IMR-90 (cell line): ENCODE measurements around the gene AXIN1. TPM values are rescaled to one million over a fixed set of nuclear protein-coding genes. Genes with fewer than 3 reads are reported as not detected.

Experiments used
- ATAC-seq: fragments of 200-7000 bp; cut with Tn5 transposase; 2 replicates; pipeline ENCODE4 v1.9.1; 2020; ENCODE audit warnings: low read depth, mild to moderate bottlenecking, moderate library complexity
- BruUV-seq: library from RNA; stranded (reverse); fragments of 400-500 nt; replicated peaks from 2 replicates; lab custom pipeline; 2021; lab: Mats Ljungman, UMichigan
- CTCF ChIA-PET: fragments of 300-600 bp; formaldehyde crosslinking; extraction: SDS; loops from one replicate; lab custom pipeline; 2021; ENCODE audit warnings: antibody characterized with exemption; lab: Yijun Ruan, JAX
- POLR2A ChIA-PET: fragments of 300-600 bp; sonication (Branson Sonifier 250); formaldehyde crosslinking; loops from one replicate; lab custom pipeline; 2022; ENCODE audit warnings: antibody characterized with exemption; ENCODE audit not compliant: unreplicated experiment; lab: Charles Lee
- DNase-seq: peaks from one replicate; pipeline ENCODE4 v3.0.0; 2013
- H2AFZ ChIP-seq: replicated peaks from 2 replicates; pipeline ENCODE3; 2013; ENCODE audit warnings: low read length, mild to moderate bottlenecking; ENCODE audit not compliant: poor library complexity
- H2AK5ac ChIP-seq: 2 replicates; pipeline ENCODE4 v1.6.1; 2013; ENCODE audit warnings: low read depth, low read length, inconsistent platforms
- H2AK9ac ChIP-seq: replicated peaks from 2 replicates; pipeline ENCODE3; 2013; ENCODE audit warnings: mild to moderate bottlenecking, low read depth, low read length, moderate library complexity; ENCODE audit not compliant: poor library complexity
- H2BK120ac ChIP-seq: 2 replicates; pipeline ENCODE4 v1.6.1; 2013; ENCODE audit warnings: low read depth, low read length, inconsistent platforms
- H2BK15ac ChIP-seq: 3 replicates; pipeline ENCODE4 v1.6.1; 2013; ENCODE audit warnings: low read depth, low read length, inconsistent platforms
- H2BK20ac ChIP-seq: 2 replicates; pipeline ENCODE4 v1.6.1; 2013; ENCODE audit warnings: low read depth, mild to moderate bottlenecking, inconsistent platforms, low read length, moderate library complexity
- H2BK5ac ChIP-seq: 2 replicates; pipeline ENCODE4 v1.6.1; 2013; ENCODE audit warnings: mild to moderate bottlenecking, low read depth, low read length, inconsistent platforms; ENCODE audit not compliant: poor library complexity, severe bottlenecking
- H3K14ac ChIP-seq: replicated peaks from 2 replicates; pipeline ENCODE4 v1.6.1; 2013; ENCODE audit warnings: low read depth, low read length, inconsistent platforms
- H3K18ac ChIP-seq: 2 replicates; pipeline ENCODE4 v1.6.1; 2013; ENCODE audit warnings: low read depth, low read length, control low read depth
- H3K23ac ChIP-seq: 2 replicates; pipeline ENCODE4 v1.6.1; 2013; ENCODE audit warnings: low read depth, low read length, inconsistent platforms
- H3K27ac ChIP-seq: 2 replicates; pipeline ENCODE4 v1.5.1; 2013; ENCODE audit warnings: mild to moderate bottlenecking, control low read depth, low read length; ENCODE audit not compliant: insufficient read depth
- H3K27me3 ChIP-seq: 2 replicates; pipeline ENCODE4 v1.6.1; 2013; ENCODE audit warnings: low read length; ENCODE audit not compliant: control insufficient read depth, insufficient read depth
- H3K36me3 ChIP-seq: 2 replicates; pipeline ENCODE4 v1.6.1; 2013; ENCODE audit warnings: low read length, mixed read lengths; ENCODE audit not compliant: control insufficient read depth, insufficient read depth
- H3K4ac ChIP-seq: 2 replicates; pipeline ENCODE4 v1.6.1; 2013; ENCODE audit warnings: low read depth, low read length, inconsistent platforms
- H3K4me1 ChIP-seq: 2 replicates; pipeline ENCODE4 v1.6.1; 2013; ENCODE audit warnings: low read length, mixed read lengths; ENCODE audit not compliant: control insufficient read depth, insufficient read depth
- H3K4me2 ChIP-seq: 2 replicates; pipeline ENCODE4 v1.6.1; 2013; ENCODE audit warnings: low read depth, mild to moderate bottlenecking, control low read depth, low read length, moderate library complexity
- H3K4me3 ChIP-seq: 2 replicates; pipeline ENCODE4 v1.5.1; 2013; ENCODE audit warnings: low read depth, mild to moderate bottlenecking, control low read depth, low read length, moderate library complexity; ENCODE audit not compliant: insufficient read depth
- H3K56ac ChIP-seq: 2 replicates; pipeline ENCODE4 v1.6.1; 2013; ENCODE audit warnings: low read length, inconsistent platforms; ENCODE audit not compliant: insufficient read depth; ENCODE audit errors: extremely low read depth
- H3K79me1 ChIP-seq, 2 experiments: 2 replicates each; pipeline ENCODE4 v1.6.1; 2013; ENCODE audit warnings: low read length in 2 of 2, inconsistent platforms in 1 of 2, low read depth in 1 of 2
- H3K9ac ChIP-seq: 2 replicates; pipeline ENCODE4 v1.6.1; 2013; ENCODE audit warnings: low read depth, low read length, control low read depth
- H3K9me1 ChIP-seq: 2 replicates; pipeline ENCODE4 v1.6.1; 2013; ENCODE audit warnings: low read length, inconsistent platforms; ENCODE audit not compliant: insufficient read depth
- H3K9me3 ChIP-seq: 2 replicates; pipeline ENCODE4 v1.6.1; 2013; ENCODE audit warnings: low read length; ENCODE audit not compliant: control insufficient read depth, insufficient read depth
- H4K20me1 ChIP-seq: 2 replicates; pipeline ENCODE4 v1.6.1; 2013; ENCODE audit warnings: low read length, inconsistent platforms; ENCODE audit not compliant: insufficient read depth
- H4K5ac ChIP-seq: 2 replicates; pipeline ENCODE4 v1.6.1; 2013; ENCODE audit warnings: mild to moderate bottlenecking, low read depth, low read length, control low read depth
- H4K8ac ChIP-seq, 2 experiments: 2 replicates each; pipeline ENCODE4 v1.6.1; 2013; ENCODE audit warnings: low read depth in 2 of 2, low read length in 2 of 2, control low read depth in 1 of 2, inconsistent platforms in 1 of 2
- H4K91ac ChIP-seq: 2 replicates; pipeline ENCODE4 v1.6.1; 2013; ENCODE audit warnings: low read depth, low read length, inconsistent platforms; ENCODE audit not compliant: insufficient read depth
- BHLHE40 ChIP-seq: fragments of 150-350 bp; IDR thresholded peaks from 2 replicates; pipeline ENCODE4 v1.6.1; 2016; ENCODE audit warnings: mild to moderate bottlenecking, low read depth, low read length
- CEBPB ChIP-seq: IDR thresholded peaks from 2 replicates; pipeline ENCODE4 v1.6.1; 2012; ENCODE audit warnings: low read depth, low read length, improper control_type of control experiment
- CHD1 ChIP-seq: IDR thresholded peaks from 2 replicates; pipeline ENCODE4 v1.6.1; 2012; ENCODE audit warnings: low read depth, low read length, improper control_type of control experiment
- FOS ChIP-seq: fragments of 150-350 bp; IDR thresholded peaks from 2 replicates; pipeline ENCODE4 v1.6.1; 2016; ENCODE audit warnings: low read depth, low read length
- MAFK ChIP-seq: IDR thresholded peaks from 2 replicates; pipeline ENCODE4 v1.6.1; 2012; ENCODE audit warnings: low read depth, low read length, improper control_type of control experiment
- MAZ ChIP-seq: IDR thresholded peaks from 2 replicates; pipeline ENCODE4 v1.6.1; 2012; ENCODE audit warnings: low read depth, mild to moderate bottlenecking, low read length, improper control_type of control experiment, moderate library complexity, borderline replicate concordance
- RAD21 ChIP-seq: IDR thresholded peaks from 2 replicates; pipeline ENCODE4 v1.6.1; 2012; ENCODE audit warnings: low read length, improper control_type of control experiment
- RCOR1 ChIP-seq: IDR thresholded peaks from 2 replicates; pipeline ENCODE4 v1.6.1; 2012; ENCODE audit warnings: mild to moderate bottlenecking, low read length, improper control_type of control experiment; ENCODE audit not compliant: insufficient replicate concordance
- RFX5 ChIP-seq: IDR thresholded peaks from 2 replicates; pipeline ENCODE4 v1.8.0; 2012; ENCODE audit warnings: low read depth, mild to moderate bottlenecking, low read length, moderate library complexity
- SMC3 ChIP-seq: fragments of 150-350 bp; IDR thresholded peaks from 2 replicates; pipeline ENCODE4 v1.6.1; 2016; ENCODE audit warnings: low read depth, mild to moderate bottlenecking, antibody characterized with exemption, low read length, moderate library complexity
- USF2 ChIP-seq: fragments of 150-350 bp; IDR thresholded peaks from 2 replicates; pipeline ENCODE4 v1.6.1; 2017; ENCODE audit warnings: mild to moderate bottlenecking, antibody characterized with exemption, low read length, low read depth
- WGBS, 2 experiments: methylation state at CpG; one replicate each; pipeline versions ENCODE4 v1.1.5 to v1.1.7; 2013; ENCODE audit warnings: missing lambda C conversion rate in 2 of 2; ENCODE audit not compliant: insufficient read length in 1 of 2; ENCODE audit errors: extremely low coverage in 2 of 2; 5-methylcytosine and 5-hydroxymethylcytosine counted together
- dilution Hi-C: fragments of 300-500 bp; cut with HindIII; formaldehyde crosslinking; loops from one replicate; pipeline ENCODE4 v1.14.3; 2018; ENCODE audit warnings: low sequenced_read_pairs; ENCODE audit not compliant: unreplicated experiment
- in situ Hi-C: fragments of 300-500 bp; cut with MboI; formaldehyde crosslinking; loops from 3 replicates; pipeline ENCODE4 v1.14.3; 2019; ENCODE audit warnings: low sequenced_read_pairs, inconsistent platforms, mixed read lengths
- intact Hi-C: fragments of 100-400 bp; cut with micrococcal nuclease; formaldehyde crosslinking; loops from 2 replicates; pipeline ENCODE4 v1.10.0; 2022
- polyA plus RNA-seq, 3 experiments: library from polyadenylated mRNA; depleted of rRNA; stranded (reverse); fragments of >200 nt; gene quantifications; 2 replicates each; pipeline ENCODE4 v1.2.3, GENCODE V29; 2012; ENCODE audit warnings: low replicate concordance in 1 of 3
- total RNA-seq: library from RNA; depleted of rRNA; stranded (reverse); fragments of >200 nt; gene quantifications from 2 replicates; pipeline ENCODE4 v1.2.3, GENCODE V29; 2012

The AXIN1 gene
- total and polyA plus RNA-seq, 2 of the 4 experiments (the other 2 are of a cell fraction), result 10.9 to 14.2 TPM

GRCh38 chr16:285146-286055, 67.1 kb downstream of the AXIN1 start:
- H3K9ac ChIP-seq, result no peak overlapping the region
- H2BK5ac ChIP-seq, result no peak overlapping the region
- no peaks in the 10 kb centered on the region for H3K9me3 ChIP-seq
- no peak overlapping the region for H3K14ac ChIP-seq
- H3K4me3 ChIP-seq, result no peak overlapping the region
- no peak overlapping the region for H3K56ac ChIP-seq
- no peak overlapping the region for H3K4ac ChIP-seq
- no peaks in the 10 kb centered on the region; the same call in 1 of the 2 replicates for H4K20me1 ChIP-seq
- ChIA-PET POLR2A (no interaction called here), CTCF (no interaction called here)
- intact Hi-C loops (no loop called here), dilution Hi-C loops (no loop called here), in situ Hi-C loops (no loop called here)
- H3K27ac ChIP-seq, result no peak overlapping the region
- H2AK9ac ChIP-seq, result no peak overlapping the region
- H3K27me3 ChIP-seq, result peaks cover 16% of the 10 kb centered on the region
- 96% methylated on average over 19 of the region's 48 CpGs; no CpG with 5 or more reads in 1 of the 2 experiments for WGBS, 2 experiments
- no peaks in the 10 kb centered on the region for H3K79me1 ChIP-seq
- no peaks in the 10 kb centered on the region for H3K9me1 ChIP-seq
- no peak overlapping the region for H2AFZ ChIP-seq
- H2AK5ac ChIP-seq, result no peak overlapping the region
- TF ChIP-seq FOS (no peak), MAFK (no peak), RAD21 (no peak), MAZ (no peak), SMC3 (no peak), CHD1 (no peak), RCOR1 (no peak), BHLHE40 (no peak), RFX5 (no peak), USF2 (no peak), CEBPB (no peak)
- H4K91ac ChIP-seq, result no peak overlapping the region
- no peaks in the 10 kb centered on the region for H3K4me1 ChIP-seq
- no TSS peak for BruUV-seq
- no peak overlapping the region for H2BK120ac ChIP-seq
- H2BK20ac ChIP-seq, result no peak overlapping the region
- DNase-seq (no peak), ATAC-seq (no peak)
- no peak overlapping the region for H3K18ac ChIP-seq
- no peak overlapping the region for H3K23ac ChIP-seq
- H3K4me2 ChIP-seq, result no peak overlapping the region
- H3K36me3 ChIP-seq, result peaks cover 25% of the 10 kb centered on the region; the same call in 1 of the 2 replicates
- H2BK15ac ChIP-seq, result no peak overlapping the region
- no peak overlapping the region for H4K8ac ChIP-seq
- H4K5ac ChIP-seq, result no peak overlapping the region
